HG03432 (cell line): ENCODE data around the gene TEN1.
"Not testable (repeated sequence)": the region's sequence is repeated elsewhere in the genome, so short reads cannot be mapped to it uniquely, and the experiment has no call there.

Source experiments
- ATAC-seq: cut with Tn5 transposase; IDR thresholded peaks from one replicate; pipeline ENCODE4 v1.9.1; 2021; ENCODE audit warnings: mild to moderate bottlenecking, moderate library complexity; ENCODE audit not compliant: unreplicated experiment

The TEN1 gene

GRCh38 chr17:76024353-76024752, 45.3 kb downstream of the TEN1 start:
- no peak for ATAC-seq

GRCh38 chr17:76025294-76025693, 46.3 kb downstream of the TEN1 start:
- no peak for ATAC-seq

GRCh38 chr17:76026714-76027158, 47.7 kb downstream of the TEN1 start:
- ATAC-seq, result no peak

GRCh38 chr17:76027159-76027839, 48.3 kb downstream of the TEN1 start, which contains the start of gene EVPL:
EVPL (minus strand) TSS chr17:76027306; CDS start chr17:76027198, 108 bp downstream.
- ATAC-seq, result no peak

- ATAC-seq, result no peak
These were observed 53.2 kb downstream of the TEN1 start for GRCh38 chr17:76032073-76032779.

- no peak for ATAC-seq
These were observed 53.7 kb downstream of the TEN1 start for GRCh38 chr17:76032780-76033108.

- no peak for ATAC-seq
These were observed 54.1 kb downstream of the TEN1 start for GRCh38 chr17:76033139-76033538.

GRCh38 chr17:76034428-76035350, 55.6 kb downstream of the TEN1 start:
- ATAC-seq, result no peak

- ATAC-seq, result no peak
These were observed 57.6 kb downstream of the TEN1 start for GRCh38 chr17:76036497-76037261.

GRCh38 chr17:76038050-76038449, 59.0 kb downstream of the TEN1 start:
- ATAC-seq, result no peak

GRCh38 chr17:76039121-76039520, 60.1 kb downstream of the TEN1 start:
- no peak for ATAC-seq

- no peak for ATAC-seq
These were observed 61.3 kb downstream of the TEN1 start for GRCh38 chr17:76040376-76040775.

GRCh38 chr17:76042868-76043267, 63.8 kb downstream of the TEN1 start:
- not testable (repeated sequence) for ATAC-seq

GRCh38 chr17:76044475-76045007, 65.5 kb downstream of the TEN1 start:
- ATAC-seq, result not testable (repeated sequence)

- no peak for ATAC-seq
These were observed 67.0 kb downstream of the TEN1 start for GRCh38 chr17:76046064-76046463.

- no peak for ATAC-seq
These were observed 69.1 kb downstream of the TEN1 start for GRCh38 chr17:76048025-76048605.

- no peak for ATAC-seq
These were observed 69.7 kb downstream of the TEN1 start for GRCh38 chr17:76048711-76049110.

GRCh38 chr17:76049239-76049638, 70.2 kb downstream of the TEN1 start:
- no peak for ATAC-seq

GRCh38 chr17:76049836-76050537, 70.9 kb downstream of the TEN1 start:
- ATAC-seq, result no peak
